GM12873 (cell line): ENCODE measurements around the gene LRRC8E.

Source experiments
- CTCF ChIP-seq: IDR thresholded peaks from 2 replicates; pipeline ENCODE4 v1.5.1; 2012; ENCODE audit warnings: low read depth, mild to moderate bottlenecking, moderate library complexity, low read length, control low read depth; ENCODE audit not compliant: insufficient read depth; ENCODE audit errors: missing control alignments

Gene LRRC8E

GRCh38 chr19:7871437-7872305, 16.6 kb upstream of the LRRC8E start:
- TF ChIP-seq CTCF = no peak

DNA sequence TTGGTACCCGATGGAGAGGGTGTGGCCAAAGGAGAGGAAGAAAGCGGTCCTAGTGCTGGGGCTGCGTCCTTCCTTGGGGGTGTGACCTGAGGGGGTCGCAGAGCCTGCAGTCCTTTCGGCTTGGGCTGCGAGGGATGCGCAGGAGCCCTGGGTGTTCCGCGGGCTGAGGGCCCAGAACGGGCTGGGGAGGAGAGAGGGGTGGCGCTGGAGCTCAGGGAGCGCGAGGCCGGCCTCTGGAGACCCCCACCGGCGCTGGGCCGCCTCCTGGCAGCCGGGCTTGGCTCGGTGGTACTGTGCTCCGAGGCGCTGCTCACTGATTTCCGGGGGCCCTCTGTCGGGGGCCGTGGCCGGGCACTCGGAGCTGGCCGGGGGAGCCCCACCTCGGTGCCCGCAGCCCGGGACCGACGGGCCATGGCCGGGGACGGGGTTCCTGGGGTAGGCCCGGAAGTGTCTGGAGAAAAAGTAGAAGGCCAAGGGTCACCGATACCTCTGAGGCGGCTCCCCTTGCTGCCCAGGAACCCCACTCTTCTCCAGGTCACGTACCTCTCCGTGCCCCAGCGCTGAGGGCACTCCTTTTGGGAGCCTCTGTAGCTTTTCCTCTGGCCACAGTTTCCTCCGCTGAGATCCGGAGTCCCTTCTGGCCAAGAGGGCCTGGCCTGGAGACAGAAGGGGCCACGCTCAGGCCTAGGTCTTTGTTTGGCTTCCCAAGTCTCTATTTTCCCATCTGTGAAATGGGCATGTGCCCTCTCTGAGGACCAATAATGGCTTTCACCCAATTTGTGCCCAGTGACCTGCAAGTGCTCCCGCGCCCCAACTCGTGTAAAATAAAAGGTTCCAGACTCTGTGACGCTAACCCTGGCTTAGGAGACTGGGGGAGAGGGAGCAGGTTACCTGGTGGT, 15.8 kb upstream of the LRRC8E start:
- TF ChIP-seq CTCF = no peak

DNA sequence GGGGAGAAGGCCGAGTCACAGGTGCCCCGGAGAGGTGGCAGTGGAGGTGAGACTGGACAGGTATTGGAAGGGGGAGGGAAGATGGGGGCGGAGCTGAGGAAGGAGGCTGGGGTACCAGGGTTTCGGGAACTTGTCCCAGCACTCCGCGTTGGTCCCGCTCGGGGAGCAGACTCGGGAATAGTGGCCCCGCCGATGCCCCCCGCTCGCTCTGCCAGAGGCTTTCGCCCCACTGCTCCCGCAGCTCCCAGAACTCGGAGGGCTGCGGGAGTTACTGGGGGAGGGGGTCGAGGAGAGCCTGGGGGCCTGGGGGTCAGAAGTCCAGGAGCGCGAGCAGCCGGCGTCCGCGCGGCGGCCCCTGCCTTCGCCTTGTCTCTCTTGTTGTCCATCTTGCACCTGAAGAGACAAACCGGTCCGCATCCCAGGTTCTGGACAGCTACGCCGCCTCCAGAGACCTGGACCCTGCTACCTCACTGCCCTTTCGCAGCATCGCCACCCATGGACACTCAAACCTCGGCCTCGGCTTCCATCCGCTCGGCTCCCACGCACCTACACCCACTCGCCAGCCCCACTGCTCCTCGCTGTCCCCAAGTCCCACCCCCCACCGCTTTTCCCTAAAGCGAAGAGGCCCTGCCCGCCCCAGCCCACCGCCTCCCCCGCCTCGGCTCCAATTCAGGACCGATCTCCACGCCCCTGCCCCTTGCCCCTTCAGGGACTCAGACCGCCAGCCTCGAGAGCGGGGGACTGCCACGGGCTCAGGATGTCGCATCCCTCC, 14.8 kb upstream of the LRRC8E start:
- TF ChIP-seq CTCF = no peak

DNA sequence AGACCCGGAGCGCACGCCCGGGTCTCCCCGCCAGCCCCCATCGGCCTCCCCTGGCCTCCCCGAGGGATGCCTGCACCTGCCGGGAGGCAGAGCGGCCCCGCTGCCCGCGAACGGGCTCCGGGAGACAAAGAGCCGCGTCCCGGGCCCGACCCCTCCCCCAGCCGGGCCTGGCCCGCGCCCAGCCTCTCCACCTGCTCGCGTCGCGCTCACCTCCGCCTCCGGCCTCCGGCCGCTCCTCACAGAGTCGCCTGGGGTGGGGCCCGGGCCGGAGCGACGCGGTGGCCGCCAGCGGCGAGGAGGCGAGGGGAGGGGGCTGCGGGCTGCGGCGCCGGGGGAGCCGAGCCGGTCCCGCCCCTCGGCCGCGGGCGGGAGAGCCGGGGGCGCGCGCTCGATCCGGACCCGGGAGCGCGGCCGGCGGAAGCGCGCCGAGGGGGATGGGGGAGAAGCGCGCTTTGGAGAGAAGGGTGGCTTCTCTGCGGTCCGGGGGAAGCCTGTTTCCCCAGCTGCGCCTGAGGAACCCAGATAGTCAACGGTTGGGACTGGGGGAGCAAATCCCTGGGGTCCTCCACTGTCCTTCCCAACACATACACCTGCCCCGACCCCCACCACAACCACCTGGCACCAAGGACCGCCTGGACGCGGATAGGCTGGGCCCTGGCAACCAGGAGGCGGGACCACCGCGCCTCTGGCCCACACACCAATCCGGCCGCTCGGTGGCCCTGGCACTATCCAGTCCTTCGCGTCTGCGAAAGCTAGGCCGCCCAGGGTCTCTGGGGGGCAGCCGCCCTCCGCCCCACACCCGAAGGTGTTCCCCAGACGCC, 14.0 kb upstream of the LRRC8E start, which contains the start of gene PRR36:
TSS of gene PRR36 (minus strand) at position 315 of the 821 bp plus-strand sequence. CDS start 701 bp downstream, outside the sequence.
- no peak for TF ChIP-seq CTCF

- TF ChIP-seq CTCF = no peak
These were observed 13.4 kb upstream of the LRRC8E start for GRCh38 chr19:7874897-7875273.

GRCh38 chr19:7877249-7877836, 11.0 kb upstream of the LRRC8E start:
- TF ChIP-seq CTCF = no peak
